SK-MEL-5 (cell line): ENCODE measurements around the gene ZNF12. TPM values are rescaled to one million over a fixed set of nuclear protein-coding genes. Genes with fewer than 3 reads are reported as not detected.
"Not testable (repeated sequence)": the region's sequence is repeated elsewhere in the genome, so short reads cannot be mapped to it uniquely, and the experiment has no call there.

Experiments
- DNase-seq: peaks from one replicate; pipeline ENCODE4 v3.0.0-alpha.2; 2016; ENCODE audit warnings: low read depth, low spot score
- in situ Hi-C: cut with HindIII; loops from 2 replicates; pipeline ENCODE4 v1.10.0; 2016; ENCODE audit warnings: low sequenced_read_pairs, high pct_unique_total_duplicates, low pct_unique_long_range_greater_than_20kb
- total RNA-seq: library from RNA; depleted of rRNA; stranded (reverse); fragments of >200 nt; shearing (Covaris generic); gene quantifications from 2 replicates; pipeline ENCODE4 v1.2.3, GENCODE V29; 2014

ZNF12 gene
- total RNA-seq, 1 experiment from 2014 or later: 44.9 TPM

GRCh38 chr7:6708304-6708703 lies 1.6 kb upstream of the ZNF12 start:
- in situ Hi-C loops: no loop called here
- no peak for DNase-seq

- peak; percentile 34 for DNase-seq
- in situ Hi-C loops: no loop called here
Measured at GRCh38 chr7:6705959-6706665, 635 bp downstream of the ZNF12 start.

GRCh38 chr7:6701860-6702259 lies 4.9 kb downstream of the ZNF12 start:
- in situ Hi-C loops: no loop called here
- DNase-seq: no peak

GRCh38 chr7:6700793-6701192 lies 6.0 kb downstream of the ZNF12 start:
- in situ Hi-C loops: no loop called here

GRCh38 chr7:6691609-6692106 lies 15.1 kb downstream of the ZNF12 start:
- DNase-seq: no peak
- in situ Hi-C loops: no loop called here

More at GRCh38 chr7:6700793-6701192, 6.0 kb downstream of the ZNF12 start:
- DNase-seq: no peak

GRCh38 chr7:6691103-6691502 lies 15.6 kb downstream of the ZNF12 start:
- DNase-seq: no peak
- in situ Hi-C loops: no loop called here

GRCh38 chr7:6680146-6680545 lies 26.6 kb downstream of the ZNF12 start:
- DNase-seq: peak; percentile 73
- in situ Hi-C loops: no loop called here

GRCh38 chr7:6675807-6676405 lies 30.8 kb downstream of the ZNF12 start:
- no peak for DNase-seq
- in situ Hi-C loops: no loop called here

- in situ Hi-C loops, DNase-seq: not testable (repeated sequence)
Measured at GRCh38 chr7:6670851-6671250, 35.9 kb downstream of the ZNF12 start.

- in situ Hi-C loops: no loop called here
- no peak for DNase-seq
Measured at GRCh38 chr7:6658618-6659345, 48.0 kb downstream of the ZNF12 start.

- in situ Hi-C loops: no loop called here
- DNase-seq: no peak
Measured at GRCh38 chr7:6656413-6656812, 50.3 kb downstream of the ZNF12 start.

- in situ Hi-C loops: no loop called here
- DNase-seq: no peak
Measured at GRCh38 chr7:6655636-6656385, 50.9 kb downstream of the ZNF12 start.

GRCh38 chr7:6654842-6655610 lies 51.7 kb downstream of the ZNF12 start:
- DNase-seq: no peak
- in situ Hi-C loops: no loop called here

- no peak for DNase-seq
- in situ Hi-C loops: no loop called here
Measured at GRCh38 chr7:6654113-6654841, 52.5 kb downstream of the ZNF12 start.

GRCh38 chr7:6653071-6654003 lies 53.4 kb downstream of the ZNF12 start:
- no peak for DNase-seq
- in situ Hi-C loops: no loop called here
